H9 (cell line): ENCODE data around the gene NSFL1C. TPM values are rescaled to one million over a fixed set of nuclear protein-coding genes. Genes with fewer than 3 reads are reported as not detected.

Experiments
- DNase-seq: peaks from one replicate; pipeline ENCODE4 v3.0.0-alpha.2; 2017
- H2AFZ ChIP-seq: one replicate; pipeline ENCODE4 v1.6.1; 2013; ENCODE audit warnings: mild to moderate bottlenecking, low read length, control low read depth, moderate library complexity
- H2AK5ac ChIP-seq: 2 replicates; pipeline ENCODE4 v1.6.1; 2013; ENCODE audit warnings: low read length, control low read depth, mixed read lengths; ENCODE audit not compliant: insufficient read length
- H2BK120ac ChIP-seq: one replicate; pipeline ENCODE4 v1.6.1; 2013; ENCODE audit warnings: low read depth, mild to moderate bottlenecking, low read length, control low read depth, inconsistent platforms; ENCODE audit not compliant: poor library complexity, severe bottlenecking
- H2BK12ac ChIP-seq: 2 replicates; pipeline ENCODE4 v1.6.1; 2013; ENCODE audit warnings: low read length, control low read depth, mixed read lengths, low read depth; ENCODE audit not compliant: insufficient read length
- H2BK15ac ChIP-seq: 2 replicates; pipeline ENCODE4 v1.6.1; 2013; ENCODE audit warnings: low read depth, low read length, control low read depth
- H2BK20ac ChIP-seq: one replicate; pipeline ENCODE4 v1.6.1; 2013; ENCODE audit warnings: low read depth, mild to moderate bottlenecking, low read length, control low read depth, inconsistent platforms; ENCODE audit not compliant: poor library complexity, severe bottlenecking
- H2BK5ac ChIP-seq: 2 replicates; pipeline ENCODE4 v1.6.1; 2013; ENCODE audit warnings: low read length, control low read depth, mixed read lengths; ENCODE audit not compliant: insufficient read length
- H3K14ac ChIP-seq: 2 replicates; pipeline ENCODE4 v1.6.1; 2013; ENCODE audit warnings: low read length, control low read depth; ENCODE audit not compliant: insufficient read depth
- H3K18ac ChIP-seq: 2 replicates; pipeline ENCODE4 v1.6.1; 2013; ENCODE audit warnings: low read depth, mild to moderate bottlenecking, mixed read lengths, low read length, control low read depth; ENCODE audit not compliant: insufficient read length
- H3K23ac ChIP-seq: 2 replicates; pipeline ENCODE4 v1.6.1; 2013; ENCODE audit warnings: low read length, control low read depth, mixed read lengths, low read depth; ENCODE audit not compliant: insufficient read length
- H3K23me2 ChIP-seq: 2 replicates; pipeline ENCODE4 v1.6.1; 2013; ENCODE audit warnings: low read depth, mild to moderate bottlenecking, mixed read lengths, low read length, control low read depth; ENCODE audit not compliant: insufficient read length, poor library complexity, severe bottlenecking
- H3K27ac ChIP-seq: 2 replicates; pipeline ENCODE4 v1.5.1; 2013; ENCODE audit warnings: low read length, control low read depth, mixed read lengths, low read depth; ENCODE audit not compliant: insufficient read length
- H3K27me3 ChIP-seq: 2 replicates; pipeline ENCODE4 v1.6.1; 2013; ENCODE audit warnings: low read length, control low read depth, inconsistent platforms; ENCODE audit not compliant: insufficient read depth
- H3K4ac ChIP-seq: 2 replicates; pipeline ENCODE4 v1.6.1; 2013; ENCODE audit warnings: low read depth, mild to moderate bottlenecking, control low read depth, inconsistent platforms, low read length, moderate library complexity
- H3K4me1 ChIP-seq: 2 replicates; pipeline ENCODE4 v1.6.1; 2013; ENCODE audit warnings: low read length, control low read depth, inconsistent platforms; ENCODE audit not compliant: insufficient read depth
- H3K4me2 ChIP-seq: 2 replicates; pipeline ENCODE4 v1.6.1; 2013; ENCODE audit warnings: low read length, control low read depth, mixed read lengths; ENCODE audit not compliant: insufficient read length, insufficient read depth
- H3K56ac ChIP-seq: 2 replicates; pipeline ENCODE4 v1.6.1; 2013; ENCODE audit warnings: low read depth, mild to moderate bottlenecking, mixed read lengths, low read length, control low read depth; ENCODE audit not compliant: insufficient read length
- H3K79me1 ChIP-seq: 2 replicates; pipeline ENCODE4 v1.6.1; 2013; ENCODE audit warnings: low read depth, mild to moderate bottlenecking, moderate library complexity, low read length, control low read depth, inconsistent platforms; ENCODE audit not compliant: insufficient read depth, poor library complexity, severe bottlenecking
- H3K79me2 ChIP-seq: 2 replicates; pipeline ENCODE4 v1.6.1; 2013; ENCODE audit warnings: low read length, control low read depth, inconsistent platforms; ENCODE audit not compliant: insufficient read depth
- H3K9ac ChIP-seq: 2 replicates; pipeline ENCODE4 v1.6.1; 2013; ENCODE audit warnings: low read length, control low read depth, mixed read lengths; ENCODE audit not compliant: insufficient read length; ENCODE audit errors: extremely low read depth
- H3K9me3 ChIP-seq: one replicate; pipeline ENCODE4 v1.6.1; 2013; ENCODE audit warnings: low read depth, low read length, inconsistent platforms; ENCODE audit not compliant: control insufficient read depth
- H3T11ph ChIP-seq: one replicate; pipeline ENCODE4 v1.6.1; 2013; ENCODE audit warnings: mild to moderate bottlenecking, low read length, control low read depth, inconsistent platforms
- H4K20me1 ChIP-seq: one replicate; pipeline ENCODE4 v1.6.1; 2013; ENCODE audit not compliant: control insufficient read depth, insufficient read length, insufficient read depth
- H4K5ac ChIP-seq: 2 replicates; pipeline ENCODE4 v1.6.1; 2013; ENCODE audit warnings: low read depth, mild to moderate bottlenecking, mixed read lengths, low read length, control low read depth; ENCODE audit not compliant: insufficient read length
- H4K8ac ChIP-seq: replicated peaks from 2 replicates; pipeline ENCODE4 v1.6.1; 2013; ENCODE audit warnings: low read length, control low read depth, mixed read lengths, low read depth; ENCODE audit not compliant: insufficient read length
- H4K91ac ChIP-seq: 2 replicates; pipeline ENCODE4 v1.6.1; 2013; ENCODE audit warnings: low read depth, mild to moderate bottlenecking, moderate library complexity, mixed read lengths, low read length, control low read depth; ENCODE audit not compliant: insufficient read length
- H3K27ac Mint-ChIP-seq, 3 experiments: 2 replicates in 2 of 3; 3 replicates in 1 of 3; pipeline ENCODE4 v1.8.0; 2020 to 2021; ENCODE audit warnings: mixed read lengths in 3 of 3, mild to moderate bottlenecking in 1 of 3, moderate library complexity in 1 of 3
- H3K27me3 Mint-ChIP-seq: 2 replicates; pipeline ENCODE4 v1.8.0; 2021; ENCODE audit warnings: low read depth, mild to moderate bottlenecking, moderate library complexity, mixed read lengths
- H3K36me3 Mint-ChIP-seq, 3 experiments: 2 replicates in 2 of 3; 3 replicates in 1 of 3; pipeline ENCODE4 v1.8.0; 2020 to 2021; ENCODE audit warnings: low read depth in 3 of 3, mixed read lengths in 3 of 3; ENCODE audit not compliant: insufficient read depth in 1 of 3
- H3K4me1 Mint-ChIP-seq, 2 experiments: 2 replicates each; pipeline ENCODE4 v1.8.0; 2020; ENCODE audit warnings: mixed read lengths in 2 of 2
- H3K4me3 Mint-ChIP-seq, 2 experiments: 2 replicates in 1 of 2; 3 replicates in 1 of 2; pipeline ENCODE4 v1.8.0; 2020 to 2021; ENCODE audit warnings: mild to moderate bottlenecking in 2 of 2, mixed read lengths in 2 of 2, moderate library complexity in 1 of 2
- H3K9me3 Mint-ChIP-seq, 2 experiments: 2 replicates in 1 of 2; 3 replicates in 1 of 2; pipeline ENCODE4 v1.8.0; 2020; ENCODE audit warnings: mild to moderate bottlenecking in 2 of 2, mixed read lengths in 2 of 2, moderate library complexity in 1 of 2
- CTCF ChIP-seq: fragments of 200-600 bp; sonication (generic); conservative IDR thresholded peaks from 3 replicates; pipeline ENCODE4 v1.8.0; 2021; ENCODE audit warnings: antibody characterized with exemption, mild to moderate bottlenecking
- WGBS: extraction: QIAGEN DNeasy Blood & Tissue Kit; methylation state at CpG from one replicate; pipeline ENCODE4 v1.1.7; 2013; ENCODE audit warnings: missing lambda C conversion rate, low lambda C conversion rate, mixed read lengths; ENCODE audit not compliant: insufficient read length; ENCODE audit errors: extremely low coverage; 5-methylcytosine and 5-hydroxymethylcytosine counted together
- total RNA-seq: library from RNA; stranded (reverse); gene quantifications from 2 replicates; pipeline ENCODE4 v1.2.1, GENCODE V29; 2021

The NSFL1C gene
- total RNA-seq, 1 experiment from 2014 or later = 81.8 TPM

GRCh38 chr20:1442304-1442703, 24.3 kb downstream of the NSFL1C start:
- no peaks in the 10 kb centered on the region for H3K23me2 ChIP-seq
- H3K4me1 ChIP-seq = no peaks in the 10 kb centered on the region
- H3T11ph ChIP-seq = no peak overlapping the region
- Mint-ChIP-seq H3K9me3 (no peaks in the 10 kb centered on the region; a peak in 2 of 5 replicates), H3K36me3 (peaks cover 36 to 56% (median 50%) of the 10 kb centered on the region in 3 experiments; a peak in 6 of 7 replicates), H3K27me3 (no peaks in the 10 kb centered on the region; the same call in 1 of the 2 replicates), H3K4me1 (peaks cover 2 to 17% of the 10 kb centered on the region in 2 experiments), H3K4me3 (no peak overlapping the region), H3K27ac (no peak overlapping the region)
- H3K56ac ChIP-seq = no peak overlapping the region
- H2BK12ac ChIP-seq = no peak overlapping the region
- H4K8ac ChIP-seq = no peak overlapping the region
- H3K9me3 ChIP-seq = no peaks in the 10 kb centered on the region
- no peak overlapping the region for H2AFZ ChIP-seq
- H3K4ac ChIP-seq = no peak overlapping the region
- no peak overlapping the region for H2BK15ac ChIP-seq
- H3K18ac ChIP-seq = no peak overlapping the region
- H2BK20ac ChIP-seq = no peak overlapping the region
- no peak overlapping the region for H2AK5ac ChIP-seq
- no peaks in the 10 kb centered on the region for H3K79me2 ChIP-seq
- no peaks in the 10 kb centered on the region for H3K79me1 ChIP-seq
- H3K27me3 ChIP-seq = no peaks in the 10 kb centered on the region
- TF ChIP-seq CTCF = no peak
- no peak overlapping the region for H3K14ac ChIP-seq
- H3K9ac ChIP-seq = no peak overlapping the region
- H4K20me1 ChIP-seq = no peaks in the 10 kb centered on the region
- H3K4me2 ChIP-seq = no peak overlapping the region
- no peak overlapping the region for H3K23ac ChIP-seq
- no CpG with 5 or more reads among the region's 2 CpGs for WGBS
- no peak overlapping the region for H4K5ac ChIP-seq
- no peak overlapping the region for H2BK120ac ChIP-seq
- no peak overlapping the region for H3K27ac ChIP-seq
- DNase-seq = no peak
- H2BK5ac ChIP-seq = no peak overlapping the region
- no peak overlapping the region for H4K91ac ChIP-seq
